ENCODE results near the gene PPIL1. TPM values are rescaled to one million over a fixed set of nuclear protein-coding genes. Genes with fewer than 3 reads are reported as not detected.

Gene PPIL1
- total and polyA plus RNA-seq, 10 of the 15 experiments (the other 5 are each of a cell fraction or from before 2014, with no cell fraction given) = 39.5 to 95.8 (median 70.5) TPM

GRCh38 chr6:36875250-36875633 lies 639 bp upstream of the PPIL1 start:
- ATAC-seq (no peak), FAIRE-seq (no peak), DNase-seq (ENCODE audit: low read depth, low spot score) (no peak)
- no peaks in the 10 kb centered on the region for H4K20me1 ChIP-seq (ENCODE audit: control insufficient read depth, insufficient read depth)
- peak overlapping the region; percentile 75 for H2AFZ ChIP-seq (ENCODE audit: control insufficient read depth, low read depth, low read length)
- H3K4me3 ChIP-seq = peak overlapping the region; percentile 79
- peaks cover 6% of the 10 kb centered on the region; the same call in 1 of the 2 replicates for H3K4me1 ChIP-seq (ENCODE audit: control insufficient read depth, insufficient read depth, low read length)
- no peaks in the 10 kb centered on the region for H3K36me3 ChIP-seq (ENCODE audit: control insufficient read depth in 2 of 2, insufficient read depth in 2 of 2, low read length in 1 of 2)
- H3K9ac ChIP-seq (ENCODE audit: control insufficient read depth, insufficient read depth, low read length) = peak overlapping the region; percentile 80
- H3K27ac ChIP-seq (ENCODE audit: control insufficient read depth, insufficient read depth) = peak overlapping the region; percentile 78
- SMC1A ChIA-PET (ENCODE audit: uncharacterized antibody, unreplicated experiment) = interaction anchor here (1.0 to 4.5 kb wide), 11 partner anchors 9 to 296 kb away, joined by 3 to 52 read pairs (median 6); partner anchors contain the start of genes C6orf89 and FGD2
- TF ChIP-seq PAX8 (IDR thresholded peaks at IDR 0.05) (no peak), CBFB (IDR thresholded peaks at IDR 0.05; ENCODE audit: low read depth) (no peak), ATF7 (IDR thresholded peaks at IDR 0.05; ENCODE audit: low read depth) (no peak), ASH2L (IDR thresholded peaks at IDR 0.05; ENCODE audit: borderline replicate concordance, low read depth) (no peak), LARP7 (IDR thresholded peaks at IDR 0.05) (no peak), NRF1 (conservative IDR thresholded peaks at IDR 0.05; ENCODE audit: low read depth, low read length) (no peak), WRNIP1 (IDR thresholded peaks at IDR 0.05; ENCODE audit: borderline replicate concordance, low read depth, low read length) (no peak), STAT3 (IDR thresholded peaks at IDR 0.05; ENCODE audit: low read depth, low read length) (no peak)
- H3K27me3 ChIP-seq (replicated peaks in 1 of 2; ENCODE audit: control insufficient read depth in 2 of 2, insufficient read depth in 2 of 2, low read length in 1 of 2) = no peaks in the 10 kb centered on the region
- 49% methylated on average over 6 of the region's 6 CpGs for WGBS (ENCODE audit: insufficient coverage, insufficient replicate concordance, low lambda C conversion rate, missing lambda C conversion rate)
- H3K4me2 ChIP-seq (ENCODE audit: control insufficient read depth, insufficient read depth) = peak overlapping the region; percentile 69
- TSS peak; percentile 97 for BruUV-seq (replicated peaks)
- H3K9me3 ChIP-seq (replicated peaks; ENCODE audit: control insufficient read depth, insufficient read depth, low read length) = no peaks in the 10 kb centered on the region
- peaks cover 25% of the 10 kb centered on the region for H3K79me2 ChIP-seq (ENCODE audit: control insufficient read depth, insufficient read depth, low read length)
- RAD21 ChIA-PET (ENCODE audit: unreplicated experiment) = interaction anchor here (1.0 to 3.7 kb wide), 6 partner anchors 10 to 143 kb away, joined by 3 to 26 read pairs (median 6); partner anchors contain the start of genes C6orf89 and MTCH1
- CTCF ChIA-PET = interaction anchor here (0.7 to 8.2 kb wide), 8 partner anchors 8 to 260 kb away, joined by 3 to 93 read pairs (median 11); partner anchors contain the start of gene C6orf89
- intact Hi-C loops (cut with micrococcal nuclease; ENCODE audit: unreplicated experiment) (no loop called here), in situ Hi-C loops (cut with MboI) (no loop called here)
- POLR2A ChIA-PET = interaction anchor here (0.7 to 2.6 kb wide), 7 partner anchors 9 to 296 kb away, joined by 3 to 19 read pairs (median 5); partner anchors contain the start of genes C6orf89 and MTCH1

Data from GM12878 (cell line).